HepG2 (cell line): ENCODE results near the gene UEVLD. TPM values are rescaled to one million over a fixed set of nuclear protein-coding genes. Genes with fewer than 3 reads are reported as not detected.

Experiments used
- DR1 ChIP-seq: sonication (generic); formaldehyde crosslinking; IDR thresholded peaks from 2 replicates; pipeline ENCODE4 v1.8.0; 2021; ENCODE audit warnings: mild to moderate bottlenecking, missing genetic modification reagents, inconsistent platforms
- GZF1 ChIP-seq: sonication (generic); formaldehyde crosslinking; IDR thresholded peaks from 2 replicates; pipeline ENCODE4 v1.5.1; 2020; ENCODE audit warnings: mild to moderate bottlenecking, missing genetic modification reagents
- KAT7 ChIP-seq: IDR thresholded peaks from 2 replicates; pipeline ENCODE4 v1.6.1; 2018; ENCODE audit warnings: borderline replicate concordance, missing compliant biosample characterization
- KLF6 ChIP-seq: IDR thresholded peaks from 2 replicates; pipeline ENCODE4 v1.8.0; 2016; ENCODE audit warnings: missing biosample characterization, missing genetic modification reagents
- SALL2 ChIP-seq: sonication (generic); formaldehyde crosslinking; IDR thresholded peaks from 2 replicates; pipeline ENCODE4 v1.8.1; 2023; ENCODE audit warnings: mild to moderate bottlenecking, missing genetic modification reagents, inconsistent platforms
- SNRNP70 ChIP-seq: fragments of 200-400 bp; formaldehyde crosslinking; IDR thresholded peaks from 2 replicates; pipeline ENCODE4 v1.6.1; 2017; ENCODE audit warnings: mild to moderate bottlenecking, low read depth, low read length, moderate library complexity
- TCF12 ChIP-seq, 2 experiments: fragments of 450-650 bp in 1 of 2; sonication (generic) in 1 of 2; formaldehyde crosslinking in 1 of 2; IDR thresholded peaks; 2 replicates each; pipeline versions ENCODE4 v1.6.1 to v1.8.0; 2017 to 2022; ENCODE audit warnings: antibody characterized with exemption in 1 of 2, mild to moderate bottlenecking in 1 of 2, missing genetic modification reagents in 1 of 2, moderate library complexity in 1 of 2
- ZFAT ChIP-seq: sonication (generic); formaldehyde crosslinking; conservative IDR thresholded peaks from 2 replicates; pipeline ENCODE4 v1.8.1; 2023; ENCODE audit warnings: missing genetic modification reagents, inconsistent platforms
- ZGPAT ChIP-seq: IDR thresholded peaks from 2 replicates; pipeline ENCODE4 v1.6.1; 2016; ENCODE audit warnings: mild to moderate bottlenecking
- ZIK1 ChIP-seq: sonication (generic); formaldehyde crosslinking; IDR thresholded peaks from 2 replicates; pipeline ENCODE4 v1.5.0; 2020; ENCODE audit warnings: mild to moderate bottlenecking, low read depth, missing genetic modification reagents, borderline replicate concordance
- ZNF121 ChIP-seq: sonication (generic); formaldehyde crosslinking; IDR thresholded peaks from 2 replicates; pipeline ENCODE4 v1.5.0; 2020; ENCODE audit warnings: mild to moderate bottlenecking, missing genetic modification reagents
- ZNF281 ChIP-seq: sonication (generic); formaldehyde crosslinking; IDR thresholded peaks from 2 replicates; pipeline ENCODE4 v1.4.0; 2020; ENCODE audit warnings: missing genetic modification reagents, borderline replicate concordance
- ZNF780A ChIP-seq: sonication (generic); formaldehyde crosslinking; IDR thresholded peaks from 2 replicates; pipeline ENCODE4 v1.8.0; 2022; ENCODE audit warnings: mild to moderate bottlenecking, missing genetic modification reagents, moderate library complexity
- ZNF83 ChIP-seq: sonication (generic); formaldehyde crosslinking; IDR thresholded peaks from 2 replicates; pipeline ENCODE4 v1.4.0; 2020; ENCODE audit warnings: missing genetic modification reagents, mild to moderate bottlenecking, borderline replicate concordance
- ZSCAN22 ChIP-seq: sonication (generic); formaldehyde crosslinking; IDR thresholded peaks from 2 replicates; pipeline ENCODE4 v1.4.0; 2020; ENCODE audit warnings: mild to moderate bottlenecking, missing genetic modification reagents
- polyA plus RNA-seq, 8 experiments: library from polyadenylated mRNA; depleted of rRNA in 3 of 8; stranded (reverse) in 7 of 8; unstranded in 1 of 8; fragments of >200 nt; fragmentation: Illumina TruSeq in 4 of 8; extraction: Trizol in 4 of 8; gene quantifications; 2 replicates each; pipeline versions ENCODE4 v1.2.1 to v1.2.3, GENCODE V29; 2011 to 2016; ENCODE audit warnings: low read depth in 4 of 8, missing spikeins in 1 of 8, mixed read lengths in 1 of 8; ENCODE audit not compliant: insufficient read depth in 1 of 8
- total RNA-seq, 5 experiments: library from RNA; depleted of rRNA; stranded (reverse); fragments of >200 nt; fragmentation: Illumina TruSeq; extraction: Trizol; gene quantifications; 2 replicates each; pipeline ENCODE4 v1.2.3, GENCODE V29; 2016; ENCODE audit warnings: low read depth in 1 of 5
- TF ChIP-seq, protein P1 (sequence below): sonication (generic); formaldehyde crosslinking; IDR thresholded peaks from 2 replicates; pipeline ENCODE4 v1.9.0; 2021; ENCODE audit warnings: missing genetic modification reagents, borderline replicate concordance
- TF ChIP-seq, protein P2 (sequence below): sonication (generic); formaldehyde crosslinking; IDR thresholded peaks from 2 replicates; pipeline ENCODE4 v1.4.0; 2020; ENCODE audit warnings: missing genetic modification reagents, mild to moderate bottlenecking, borderline replicate concordance
- TF ChIP-seq, protein P3 (sequence below): sonication (generic); formaldehyde crosslinking; conservative IDR thresholded peaks from 2 replicates; pipeline ENCODE4 v1.8.1; 2023; ENCODE audit warnings: missing genetic modification reagents

UEVLD gene
- total and polyA plus RNA-seq, 2 of the 13 experiments (the other 11 are each of a cell fraction or from before 2014, with no cell fraction given) = 5.7 to 13.7 TPM

DNA sequence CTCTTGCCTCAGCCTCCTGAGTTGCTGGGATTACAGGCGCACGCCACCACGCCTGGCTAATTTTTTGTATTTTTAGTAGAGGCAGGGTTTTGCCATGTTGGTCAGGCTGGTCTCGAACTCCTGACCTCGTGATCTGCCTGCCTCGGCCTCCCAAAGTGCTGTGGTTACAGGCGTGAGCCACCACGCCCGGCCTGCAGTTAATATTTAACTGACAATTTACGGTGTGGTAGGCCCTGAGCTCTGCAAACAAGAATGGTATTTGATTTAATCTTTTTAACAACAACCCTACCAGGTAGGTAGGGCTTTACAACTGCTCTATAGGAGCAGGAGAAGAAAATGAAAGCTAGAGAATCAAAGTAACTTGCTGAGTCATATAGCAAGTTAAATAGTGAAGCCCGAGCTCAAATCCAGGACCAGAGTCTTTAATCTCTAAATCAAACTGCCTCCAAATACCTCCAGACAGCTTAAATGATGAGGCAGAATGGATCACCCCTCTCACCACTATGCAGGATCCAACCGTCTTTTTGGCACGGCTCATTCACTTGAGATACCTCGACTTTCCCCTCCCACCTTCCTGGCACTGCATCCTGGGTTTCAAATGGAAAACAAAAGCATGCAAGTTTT lies 9.4 kb downstream of the UEVLD start (continued):
- TF ChIP-seq, protein P1, sequence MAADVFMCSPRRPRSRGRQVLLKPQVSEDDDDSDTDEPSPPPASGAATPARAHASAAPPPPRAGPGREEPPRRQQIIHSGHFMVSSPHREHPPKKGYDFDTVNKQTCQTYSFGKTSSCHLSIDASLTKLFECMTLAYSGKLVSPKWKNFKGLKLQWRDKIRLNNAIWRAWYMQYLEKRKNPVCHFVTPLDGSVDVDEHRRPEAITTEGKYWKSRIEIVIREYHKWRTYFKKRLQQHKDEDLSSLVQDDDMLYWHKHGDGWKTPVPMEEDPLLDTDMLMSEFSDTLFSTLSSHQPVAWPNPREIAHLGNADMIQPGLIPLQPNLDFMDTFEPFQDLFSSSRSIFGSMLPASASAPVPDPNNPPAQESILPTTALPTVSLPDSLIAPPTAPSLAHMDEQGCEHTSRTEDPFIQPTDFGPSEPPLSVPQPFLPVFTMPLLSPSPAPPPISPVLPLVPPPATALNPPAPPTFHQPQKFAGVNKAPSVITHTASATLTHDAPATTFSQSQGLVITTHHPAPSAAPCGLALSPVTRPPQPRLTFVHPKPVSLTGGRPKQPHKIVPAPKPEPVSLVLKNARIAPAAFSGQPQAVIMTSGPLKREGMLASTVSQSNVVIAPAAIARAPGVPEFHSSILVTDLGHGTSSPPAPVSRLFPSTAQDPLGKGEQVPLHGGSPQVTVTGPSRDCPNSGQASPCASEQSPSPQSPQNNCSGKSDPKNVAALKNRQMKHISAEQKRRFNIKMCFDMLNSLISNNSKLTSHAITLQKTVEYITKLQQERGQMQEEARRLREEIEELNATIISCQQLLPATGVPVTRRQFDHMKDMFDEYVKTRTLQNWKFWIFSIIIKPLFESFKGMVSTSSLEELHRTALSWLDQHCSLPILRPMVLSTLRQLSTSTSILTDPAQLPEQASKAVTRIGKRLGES = no peak
- no peak for TF ChIP-seq ZNF121 (CRISPR knock-in tag)
- no peak for TF ChIP-seq ZSCAN22
- TF ChIP-seq, protein P2, sequence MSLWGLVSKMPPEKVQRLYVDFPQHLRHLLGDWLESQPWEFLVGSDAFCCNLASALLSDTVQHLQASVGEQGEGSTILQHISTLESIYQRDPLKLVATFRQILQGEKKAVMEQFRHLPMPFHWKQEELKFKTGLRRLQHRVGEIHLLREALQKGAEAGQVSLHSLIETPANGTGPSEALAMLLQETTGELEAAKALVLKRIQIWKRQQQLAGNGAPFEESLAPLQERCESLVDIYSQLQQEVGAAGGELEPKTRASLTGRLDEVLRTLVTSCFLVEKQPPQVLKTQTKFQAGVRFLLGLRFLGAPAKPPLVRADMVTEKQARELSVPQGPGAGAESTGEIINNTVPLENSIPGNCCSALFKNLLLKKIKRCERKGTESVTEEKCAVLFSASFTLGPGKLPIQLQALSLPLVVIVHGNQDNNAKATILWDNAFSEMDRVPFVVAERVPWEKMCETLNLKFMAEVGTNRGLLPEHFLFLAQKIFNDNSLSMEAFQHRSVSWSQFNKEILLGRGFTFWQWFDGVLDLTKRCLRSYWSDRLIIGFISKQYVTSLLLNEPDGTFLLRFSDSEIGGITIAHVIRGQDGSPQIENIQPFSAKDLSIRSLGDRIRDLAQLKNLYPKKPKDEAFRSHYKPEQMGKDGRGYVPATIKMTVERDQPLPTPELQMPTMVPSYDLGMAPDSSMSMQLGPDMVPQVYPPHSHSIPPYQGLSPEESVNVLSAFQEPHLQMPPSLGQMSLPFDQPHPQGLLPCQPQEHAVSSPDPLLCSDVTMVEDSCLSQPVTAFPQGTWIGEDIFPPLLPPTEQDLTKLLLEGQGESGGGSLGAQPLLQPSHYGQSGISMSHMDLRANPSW = no peak
- TF ChIP-seq TCF12 (IDR thresholded peaks at IDR 0.05) = no peak
- no peak for TF ChIP-seq TCF12 (CRISPR knock-in tag; IDR thresholded peaks at IDR 0.05)
- peak; percentile 53; the same call in 1 of the 2 replicates for TF ChIP-seq SALL2 (CRISPR knock-in tag)
- no peak for TF ChIP-seq ZIK1 (CRISPR knock-in tag)
- no peak for TF ChIP-seq KAT7 (CRISPR knock-in tag)
- TF ChIP-seq ZFAT = no peak
- peak; percentile 79 for TF ChIP-seq ZGPAT (CRISPR knock-in tag)
- no peak for TF ChIP-seq KLF6 (CRISPR knock-in tag)
- TF ChIP-seq ZNF780A = no peak
- no peak for TF ChIP-seq ZNF83 (CRISPR knock-in tag)
- TF ChIP-seq ZNF281 (CRISPR knock-in tag) = no peak
- TF ChIP-seq GZF1 (CRISPR knock-in tag) = no peak
- TF ChIP-seq, protein P3, sequence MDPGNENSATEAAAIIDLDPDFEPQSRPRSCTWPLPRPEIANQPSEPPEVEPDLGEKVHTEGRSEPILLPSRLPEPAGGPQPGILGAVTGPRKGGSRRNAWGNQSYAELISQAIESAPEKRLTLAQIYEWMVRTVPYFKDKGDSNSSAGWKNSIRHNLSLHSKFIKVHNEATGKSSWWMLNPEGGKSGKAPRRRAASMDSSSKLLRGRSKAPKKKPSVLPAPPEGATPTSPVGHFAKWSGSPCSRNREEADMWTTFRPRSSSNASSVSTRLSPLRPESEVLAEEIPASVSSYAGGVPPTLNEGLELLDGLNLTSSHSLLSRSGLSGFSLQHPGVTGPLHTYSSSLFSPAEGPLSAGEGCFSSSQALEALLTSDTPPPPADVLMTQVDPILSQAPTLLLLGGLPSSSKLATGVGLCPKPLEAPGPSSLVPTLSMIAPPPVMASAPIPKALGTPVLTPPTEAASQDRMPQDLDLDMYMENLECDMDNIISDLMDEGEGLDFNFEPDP (CRISPR knock-in tag) = no peak
- TF ChIP-seq SNRNP70 = no peak
- no peak for TF ChIP-seq DR1 (CRISPR knock-in tag)
